Activated CD4-positive, alpha-beta T cell treated with anti-CD3 and anti-CD28 coated beads, Interleukin-10, Interleukin-2, amounts not matched to agents 100 ng/mL and 50 ng/mL, durations not matched to agents 16 hours and 8 hours (primary cell): Measurements from ENCODE around the gene PM20D2.
"Not testable (repeated sequence)": the region's sequence is repeated elsewhere in the genome, so short reads cannot be mapped to it uniquely, and the experiment has no call there.

Experiments
- DNase-seq: peaks from one replicate; pipeline ENCODE4 v3.0.0-alpha.2; 2020

PM20D2 gene

GRCh38 chr6:89145956-89146717 lies at the start of gene PM20D2:
TSS of gene PM20D2 (plus strand) at chr6:89146055. CDS start at chr6:89146145, 90 bp downstream.
- peak; percentile 81 for DNase-seq

GRCh38 chr6:89098461-89098860 lies 47.4 kb upstream of the PM20D2 start:
- DNase-seq, result peak; percentile 82

- DNase-seq, result no peak
Observed at GRCh38 chr6:89100114-89100513, 45.7 kb upstream of the PM20D2 start.

GRCh38 chr6:89110284-89110683 lies 35.6 kb upstream of the PM20D2 start:
- no peak for DNase-seq

- DNase-seq, result no peak
Observed at GRCh38 chr6:89111933-89112332, 33.9 kb upstream of the PM20D2 start.

- no peak for DNase-seq
Observed at GRCh38 chr6:89116702-89117101, 29.2 kb upstream of the PM20D2 start.

GRCh38 chr6:89117211-89118108 lies 28.4 kb upstream of the PM20D2 start, which contains the start of gene SRSF12:
TSS of gene SRSF12 (minus strand) at chr6:89118071. CDS start at chr6:89117887, 184 bp downstream.
- DNase-seq, result peak; percentile 42

- no peak for DNase-seq
Observed at GRCh38 chr6:89118931-89119330, 26.9 kb upstream of the PM20D2 start.

- DNase-seq, result no peak
Observed at GRCh38 chr6:89120371-89120770, 25.5 kb upstream of the PM20D2 start.

GRCh38 chr6:89121934-89122333 lies 23.9 kb upstream of the PM20D2 start:
- DNase-seq, result no peak

GRCh38 chr6:89122625-89123024 lies 23.2 kb upstream of the PM20D2 start:
- peak; percentile 32 for DNase-seq

GRCh38 chr6:89128256-89128671 lies 17.6 kb upstream of the PM20D2 start:
- DNase-seq, result not testable (repeated sequence)

GRCh38 chr6:89131599-89131998 lies 14.3 kb upstream of the PM20D2 start:
- no peak for DNase-seq

GRCh38 chr6:89132057-89132456 lies 13.8 kb upstream of the PM20D2 start:
- DNase-seq, result no peak

- no peak for DNase-seq
Observed at GRCh38 chr6:89133981-89134380, 11.9 kb upstream of the PM20D2 start.

- no peak for DNase-seq
Observed at GRCh38 chr6:89134723-89135122, 11.1 kb upstream of the PM20D2 start.

GRCh38 chr6:89138173-89138572 lies 7.7 kb upstream of the PM20D2 start:
- no peak for DNase-seq

GRCh38 chr6:89139509-89140346 lies 6.1 kb upstream of the PM20D2 start:
- no peak for DNase-seq

- DNase-seq, result no peak
Observed at GRCh38 chr6:89140347-89141156, 5.3 kb upstream of the PM20D2 start.

- DNase-seq, result peak; percentile 75
Observed at GRCh38 chr6:89144354-89144906, 1.4 kb upstream of the PM20D2 start.

GRCh38 chr6:89145091-89145955 lies 532 bp upstream of the PM20D2 start:
- peak; percentile 80 for DNase-seq
